MG63 (cell line): ENCODE results near the gene RNF112. TPM values are rescaled to one million over a fixed set of nuclear protein-coding genes. Genes with fewer than 3 reads are reported as not detected.
"Not testable (repeated sequence)": the region's sequence is repeated elsewhere in the genome, so short reads cannot be mapped to it uniquely, and the experiment has no call there.

Source experiments
- DNase-seq: peaks from one replicate; pipeline ENCODE4 v3.0.0-alpha.2; 2020
- H3K27me3 ChIP-seq: fragments of 250-450 bp; sonication (Bioruptor Pico); 2 replicates; pipeline ENCODE4 v1.5.1; 2020; ENCODE audit warnings: mild to moderate bottlenecking, moderate library complexity
- H3K36me3 ChIP-seq: fragments of 250-450 bp; sonication (Bioruptor Pico); 2 replicates; pipeline ENCODE4 v1.5.1; 2020; ENCODE audit warnings: mild to moderate bottlenecking, moderate library complexity
- H3K4me3 ChIP-seq: fragments of 250-450 bp; sonication (Bioruptor Pico); 2 replicates; pipeline ENCODE4 v1.5.1; 2020; ENCODE audit warnings: mild to moderate bottlenecking, moderate library complexity
- H3K9me3 ChIP-seq: fragments of 250-450 bp; sonication (Bioruptor Pico); 2 replicates; pipeline ENCODE4 v1.5.1; 2020; ENCODE audit warnings: mild to moderate bottlenecking, moderate library complexity
- total RNA-seq: library from RNA; depleted of rRNA; stranded (reverse); fragments of >200 nt; shearing (Covaris generic); gene quantifications from 2 replicates; pipeline ENCODE4 v1.2.3, GENCODE V29; 2014; ENCODE audit warnings: low replicate concordance

RNF112 gene
- total RNA-seq, 1 experiment from 2014 or later: not detected

GRCh38 chr17:19447085-19447583, 36.1 kb downstream of the RNF112 start:
- no peak overlapping the region for H3K4me3 ChIP-seq
- H3K9me3 ChIP-seq: no peaks in the 10 kb centered on the region; the same call in 1 of the 2 replicates
- no peaks in the 10 kb centered on the region for H3K36me3 ChIP-seq
- no peaks in the 10 kb centered on the region for H3K27me3 ChIP-seq
- peak; percentile 17 for DNase-seq

DNA sequence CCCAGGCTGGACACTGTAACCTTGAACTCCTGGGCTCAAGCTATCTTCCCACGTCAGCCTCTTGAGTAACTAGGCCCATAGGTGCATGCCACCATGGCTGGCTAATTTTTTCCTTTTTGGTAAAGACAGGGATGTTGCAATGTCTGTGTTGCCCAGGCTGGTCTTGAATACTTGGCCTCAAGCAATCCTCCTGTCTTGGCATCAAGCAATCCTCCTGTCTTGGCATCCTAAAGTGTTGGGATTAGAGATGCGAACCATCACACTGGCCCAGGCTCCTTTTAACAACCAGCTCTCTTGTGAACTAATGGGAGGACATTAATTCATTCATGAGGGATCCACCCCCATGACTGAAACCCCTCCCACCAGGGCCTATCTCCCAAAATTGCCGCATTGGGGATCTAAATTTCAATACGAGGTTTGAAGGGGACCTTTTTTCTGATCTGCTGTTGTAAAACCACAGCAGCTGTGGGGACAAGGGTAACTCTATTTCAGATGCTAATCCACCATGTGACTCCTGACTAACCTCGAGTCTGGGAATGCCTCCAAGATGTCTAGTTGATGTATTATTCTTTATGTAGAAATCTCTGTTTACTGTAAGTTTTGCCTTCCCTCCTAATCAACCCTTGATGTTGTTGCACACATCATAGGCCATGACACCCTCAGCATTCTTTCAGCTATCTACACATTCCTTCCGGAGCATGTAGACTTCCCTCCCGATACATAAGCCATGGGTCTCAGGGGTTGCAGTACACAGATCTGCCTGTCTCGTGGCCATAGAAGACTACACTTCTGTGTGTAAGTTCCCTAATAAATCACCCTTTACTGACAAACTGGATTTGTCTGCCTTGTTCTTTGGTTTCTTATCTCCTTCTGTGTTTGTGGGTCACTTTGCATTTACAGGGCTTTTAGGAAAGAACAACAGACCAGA, 37.6 kb downstream of the RNF112 start:
- Histone ChIP-seq H3K4me3 (no peak overlapping the region), H3K36me3 (no peaks in the 10 kb centered on the region), H3K27me3 (no peaks in the 10 kb centered on the region), H3K9me3 (no peaks in the 10 kb centered on the region; the same call in 1 of the 2 replicates)
- DNase-seq: peak; percentile 56

DNA sequence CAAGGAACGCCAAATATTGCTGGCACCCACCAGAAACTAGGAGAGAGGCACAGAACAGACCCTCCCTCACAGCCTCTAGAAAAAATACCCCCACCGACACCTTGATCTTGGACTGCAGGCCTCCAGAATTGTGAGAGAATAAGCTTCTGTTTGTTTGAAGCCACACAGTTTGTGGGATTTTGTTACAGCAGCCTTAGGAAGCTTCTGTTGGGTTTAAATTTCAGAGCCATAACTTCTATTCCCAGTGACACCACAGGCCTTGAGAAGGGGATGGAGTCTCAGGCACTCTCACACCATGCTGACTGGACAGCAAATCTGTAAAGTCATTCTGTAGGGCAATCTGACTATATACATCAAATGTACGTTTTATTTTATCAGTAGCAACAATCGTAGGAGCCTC, 38.6 kb downstream of the RNF112 start:
- Histone ChIP-seq H3K4me3 (no peak overlapping the region), H3K36me3 (no peaks in the 10 kb centered on the region), H3K27me3 (no peaks in the 10 kb centered on the region), H3K9me3 (no peaks in the 10 kb centered on the region; the same call in 1 of the 2 replicates)
- no peak for DNase-seq

- no peak for DNase-seq
- Histone ChIP-seq H3K4me3 (no peak overlapping the region), H3K9me3 (no peaks in the 10 kb centered on the region), H3K36me3 (no peaks in the 10 kb centered on the region), H3K27me3 (no peaks in the 10 kb centered on the region)
These were observed 42.3 kb downstream of the RNF112 start for GRCh38 chr17:19453296-19453695.

DNA sequence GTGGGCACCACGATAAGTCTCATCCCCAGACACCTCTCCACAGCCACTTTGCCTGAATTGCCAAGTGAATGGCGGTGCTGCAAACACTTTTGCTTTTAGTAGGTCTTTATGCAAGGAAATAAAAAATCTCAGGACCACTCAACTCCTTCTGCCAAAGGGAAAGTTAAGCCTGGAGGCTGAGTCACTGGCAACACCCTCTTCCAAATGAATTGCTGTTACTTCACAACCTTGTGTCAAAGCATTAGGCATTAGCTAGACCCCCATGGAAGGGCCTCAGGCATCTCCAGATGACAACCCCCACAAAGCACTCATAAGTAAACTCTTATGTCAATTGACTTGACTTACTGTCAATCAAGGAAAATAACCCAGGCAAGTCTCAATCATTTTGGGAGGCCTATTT, 43.0 kb downstream of the RNF112 start:
- DNase-seq: no peak
- Histone ChIP-seq H3K4me3 (no peak overlapping the region), H3K9me3 (no peaks in the 10 kb centered on the region), H3K27me3 (no peaks in the 10 kb centered on the region), H3K36me3 (no peaks in the 10 kb centered on the region)

DNA sequence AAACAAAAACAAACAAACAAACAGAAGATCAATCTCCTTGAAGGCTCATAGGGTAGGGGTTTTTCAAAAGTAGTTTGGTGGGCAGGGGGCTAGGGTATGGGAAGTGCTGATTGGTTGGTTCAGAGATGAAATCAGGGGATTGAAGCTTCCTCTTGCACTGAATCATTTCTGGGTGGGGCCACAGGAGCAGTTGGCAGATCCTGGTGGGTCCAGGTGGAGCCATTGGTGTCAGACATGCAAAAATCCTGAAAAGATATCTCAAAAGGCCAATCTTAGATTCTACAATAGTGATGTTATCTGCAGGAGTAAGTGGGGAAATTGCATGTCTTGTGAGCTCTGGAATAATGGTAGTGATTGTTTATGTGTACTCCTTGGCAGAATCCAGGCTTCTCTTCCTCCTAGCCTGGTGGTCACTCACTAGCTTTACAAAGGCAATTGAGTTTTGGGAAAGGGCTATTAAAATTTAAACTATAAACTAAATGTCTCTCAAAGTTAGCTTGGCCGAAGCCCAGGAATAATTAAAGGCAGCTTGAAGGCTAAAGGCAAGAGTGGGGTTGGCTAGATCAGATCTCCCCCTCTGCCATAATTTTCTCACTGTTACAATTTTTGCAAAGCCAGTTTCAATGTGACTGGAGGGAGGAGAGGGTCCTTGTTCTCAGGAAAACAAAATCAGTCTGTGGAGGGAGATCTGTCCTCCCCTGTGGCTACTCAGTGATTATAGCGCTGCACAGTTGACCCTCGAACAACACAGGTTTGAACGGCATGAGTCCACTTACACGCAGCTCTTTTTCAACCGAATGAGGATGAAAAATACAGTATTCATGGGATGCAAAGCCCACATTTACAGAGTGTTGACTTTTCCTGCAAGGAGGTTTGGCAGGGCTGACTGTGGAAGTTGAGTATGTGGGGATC, 45.2 kb downstream of the RNF112 start:
- Histone ChIP-seq H3K27me3 (no peaks in the 10 kb centered on the region), H3K9me3 (no peaks in the 10 kb centered on the region), H3K36me3 (no peaks in the 10 kb centered on the region), H3K4me3 (no peak overlapping the region)
- no peak for DNase-seq

DNA sequence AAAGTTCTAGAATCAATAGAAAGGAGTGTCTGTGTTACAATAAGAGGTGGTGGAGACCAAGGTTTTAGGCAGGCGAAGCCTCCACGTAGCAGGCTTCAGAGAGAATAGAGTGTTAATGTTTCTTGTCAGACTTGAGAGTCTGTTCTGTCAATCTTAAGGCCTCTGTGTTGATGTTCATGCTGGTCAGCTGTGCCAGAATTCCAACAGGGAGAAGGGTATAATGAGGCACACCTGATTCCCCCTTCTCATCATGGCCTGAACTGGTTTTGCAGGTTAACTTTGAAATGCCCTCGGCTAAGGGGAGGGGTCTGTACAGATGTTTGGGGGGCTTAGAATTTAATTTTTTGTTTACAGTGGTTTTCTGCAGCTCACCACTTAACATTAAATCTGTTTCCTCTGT, 46.0 kb downstream of the RNF112 start:
- H3K27me3 ChIP-seq: no peaks in the 10 kb centered on the region
- H3K36me3 ChIP-seq: no peaks in the 10 kb centered on the region
- DNase-seq: no peak
- H3K9me3 ChIP-seq: no peaks in the 10 kb centered on the region
- H3K4me3 ChIP-seq: no peak overlapping the region

- no peak for DNase-seq
- no peaks in the 10 kb centered on the region for H3K27me3 ChIP-seq
These were observed 46.8 kb downstream of the RNF112 start for GRCh38 chr17:19457830-19458271.

DNA sequence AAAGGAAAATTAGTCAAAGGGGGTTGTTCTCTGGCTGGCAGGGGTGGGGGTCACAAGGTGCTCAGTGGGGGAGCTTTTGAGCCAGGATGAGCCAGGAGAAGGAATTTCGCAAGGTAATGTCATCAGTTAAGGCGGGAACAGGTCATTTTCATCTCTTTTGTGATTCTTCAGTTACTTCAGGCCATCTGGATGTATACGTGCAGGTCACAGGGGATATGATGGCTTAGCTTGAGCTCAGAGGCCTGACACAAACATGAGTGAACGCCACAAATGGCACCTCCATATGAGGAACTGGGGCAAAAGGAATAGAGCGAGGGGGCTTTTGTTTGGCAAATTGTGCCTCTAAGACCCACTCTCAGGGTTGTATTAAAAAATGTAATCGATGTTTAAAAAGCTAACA, 47.4 kb downstream of the RNF112 start:
- DNase-seq, H3K36me3 ChIP-seq, H3K9me3 ChIP-seq, H3K27me3 ChIP-seq, H3K4me3 ChIP-seq: not testable (repeated sequence)

More at GRCh38 chr17:19457830-19458271, 46.8 kb downstream of the RNF112 start:
- no peak overlapping the region for H3K4me3 ChIP-seq
- no peaks in the 10 kb centered on the region for H3K9me3 ChIP-seq
- H3K36me3 ChIP-seq: no peaks in the 10 kb centered on the region

DNA sequence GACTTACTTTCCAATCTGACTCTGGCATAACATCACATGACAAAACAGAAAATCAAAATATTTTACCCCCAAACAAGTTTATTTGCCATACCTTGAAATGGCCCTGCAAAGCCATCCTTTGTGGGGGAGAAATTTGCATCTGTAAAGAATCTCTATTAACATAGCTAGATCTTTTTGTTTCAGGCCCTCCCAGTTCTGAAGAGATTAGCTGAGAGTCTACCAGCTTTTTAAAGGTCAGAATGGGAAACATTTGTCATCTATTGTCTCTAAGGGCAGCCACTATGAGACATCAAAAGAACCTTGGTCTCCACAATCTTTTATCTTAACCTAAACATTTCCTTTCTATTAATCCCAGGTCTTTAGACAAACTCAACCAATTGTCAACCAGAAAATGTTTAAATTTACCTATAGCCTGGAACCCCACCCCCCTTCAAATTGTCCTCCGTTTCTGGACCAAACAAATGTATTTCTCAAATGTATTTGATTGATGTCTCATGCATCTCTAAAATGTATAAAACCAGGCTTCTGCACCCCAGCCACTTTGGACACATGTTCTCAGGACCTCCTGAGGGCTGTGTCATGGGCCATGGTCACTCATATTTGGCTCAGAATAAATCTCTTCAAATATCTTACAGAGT, 48.1 kb downstream of the RNF112 start:
- not testable (repeated sequence) for H3K27me3 ChIP-seq, H3K9me3 ChIP-seq, H3K36me3 ChIP-seq, DNase-seq, H3K4me3 ChIP-seq

GRCh38 chr17:19460700-19461099, 49.7 kb downstream of the RNF112 start:
- Histone ChIP-seq H3K27me3 (no peaks in the 10 kb centered on the region), H3K36me3 (no peaks in the 10 kb centered on the region), H3K4me3 (no peak overlapping the region), H3K9me3 (no peaks in the 10 kb centered on the region)
- peak; percentile 43 for DNase-seq

DNA sequence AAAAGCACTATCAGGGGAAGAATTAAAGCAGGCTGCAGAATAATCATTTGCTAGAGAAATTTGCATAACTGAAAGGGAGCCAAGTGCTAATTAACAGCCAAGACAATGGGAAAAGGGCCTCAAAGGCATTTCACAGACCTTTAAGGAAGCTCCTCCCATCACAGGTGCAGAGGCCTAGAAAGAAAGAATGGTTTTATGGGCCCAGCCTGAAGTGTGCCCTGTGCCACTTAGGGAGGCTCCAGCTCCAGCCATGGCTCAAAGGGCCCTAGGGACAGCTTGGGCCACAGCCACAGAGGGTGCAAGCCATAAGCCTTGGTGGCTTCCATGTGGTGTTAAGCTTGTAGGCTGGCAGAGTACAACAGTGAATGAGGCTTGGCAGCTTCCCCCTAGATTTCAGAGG, 50.1 kb downstream of the RNF112 start:
- Histone ChIP-seq H3K9me3 (no peaks in the 10 kb centered on the region), H3K27me3 (no peaks in the 10 kb centered on the region), H3K4me3 (no peak overlapping the region), H3K36me3 (no peaks in the 10 kb centered on the region)
- DNase-seq: no peak

DNA sequence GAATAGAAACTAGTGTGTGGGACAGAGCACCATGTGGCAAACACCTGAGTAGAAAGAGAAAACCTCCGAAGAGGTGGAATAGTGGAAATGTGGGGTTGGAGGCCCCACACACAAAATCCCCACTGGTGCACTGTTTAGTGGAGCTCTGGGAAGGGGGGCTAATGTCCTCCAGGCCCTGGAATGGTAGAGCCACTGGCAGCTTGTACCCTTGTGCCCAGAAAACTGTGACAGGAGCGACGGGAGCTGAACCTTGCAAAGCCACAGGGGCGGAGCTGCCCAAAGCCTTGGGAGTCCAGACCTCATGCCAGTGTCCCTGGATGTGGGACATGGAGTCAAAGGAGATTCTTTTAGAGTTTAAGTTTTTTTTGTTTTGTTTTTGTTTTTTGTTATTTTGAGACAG, 50.6 kb downstream of the RNF112 start:
- Histone ChIP-seq H3K4me3 (no peak overlapping the region), H3K27me3 (no peaks in the 10 kb centered on the region), H3K9me3 (no peaks in the 10 kb centered on the region), H3K36me3 (no peaks in the 10 kb centered on the region)
- no peak for DNase-seq

GRCh38 chr17:19462456-19463035, 51.5 kb downstream of the RNF112 start:
- not testable (repeated sequence) for H3K4me3 ChIP-seq, H3K27me3 ChIP-seq, H3K36me3 ChIP-seq, H3K9me3 ChIP-seq, DNase-seq

GRCh38 chr17:19464031-19465026, 53.3 kb downstream of the RNF112 start:
- Histone ChIP-seq H3K4me3 (no peak overlapping the region), H3K27me3 (no peaks in the 10 kb centered on the region), H3K9me3 (no peaks in the 10 kb centered on the region), H3K36me3 (no peaks in the 10 kb centered on the region)
- no peak for DNase-seq
